Psoas muscle (tissue), 8 donors: ENCODE data around the gene DNAH1. TPM values are rescaled to one million over a fixed set of nuclear protein-coding genes. Genes with fewer than 3 reads are reported as not detected.

Experiments
- ATAC-seq, 4 donors: fragments of 200-7000 bp; cut with Tn5 transposase; one replicate each; pipeline ENCODE4 v1.9.1; 2020; ENCODE audit warnings: moderate library complexity in 3 of 4, mild to moderate bottlenecking in 2 of 4
- DNase-seq, 2 donors: peaks; one replicate each; pipeline ENCODE4 v3.0.0-alpha.2; 2020
- H3K27ac ChIP-seq: fragments of 200-600 bp; one replicate; pipeline ENCODE4 v1.8.0; 2022
- H3K27me3 ChIP-seq, 3 donors: fragments of 200-600 bp in 1 of 3; one replicate each; pipeline versions ENCODE4 v1.6.1 to v1.8.0; 2013 to 2022; ENCODE audit warnings: low read length in 2 of 3, mild to moderate bottlenecking in 2 of 3, moderate library complexity in 1 of 3; ENCODE audit not compliant: insufficient read depth in 3 of 3
- H3K36me3 ChIP-seq, 2 donors: fragments of 200-600 bp in 1 of 2; one replicate each; pipeline versions ENCODE4 v1.6.1 to v1.8.0; 2013 to 2022; ENCODE audit warnings: low read depth in 1 of 2, mild to moderate bottlenecking in 1 of 2, moderate library complexity in 1 of 2; ENCODE audit not compliant: insufficient read depth in 1 of 2
- H3K4me1 ChIP-seq: fragments of 200-600 bp; one replicate; pipeline ENCODE4 v1.8.0; 2022
- H3K4me3 ChIP-seq: fragments of 200-600 bp; one replicate; pipeline ENCODE4 v1.8.0; 2022; ENCODE audit warnings: mild to moderate bottlenecking
- H3K9me3 ChIP-seq: fragments of 200-600 bp; one replicate; pipeline ENCODE4 v1.8.0; 2022
- WGBS, 3 donors: extraction: QIAGEN DNeasy Blood & Tissue Kit; methylation state at CpG; one replicate each; pipeline versions ENCODE4 v1.1.6 to v1.1.7; 2013; 5-methylcytosine and 5-hydroxymethylcytosine counted together
- intact Hi-C, 2 donors: fragments of 100-400 bp; cut with DNase I; formaldehyde crosslinking; loops; one replicate each; pipeline versions ENCODE4 v1.11.0 to v1.14.2; 2022
- polyA plus RNA-seq, 3 donors: library from polyadenylated mRNA; stranded (reverse); fragments of 200-250 nt; gene quantifications; one replicate each; pipeline ENCODE4 v1.2.3, GENCODE V29; 2013
- total RNA-seq, 4 donors: library from RNA; stranded (reverse); fragmentation: NEBNext Ultra II Directional in 2 of 4; extraction: Animal tissue kit (Norgen Biotek cat#: 25700) in 2 of 4; gene quantifications; one replicate each; pipeline versions ENCODE4 v1.2.1 to v1.2.4, GENCODE V29; 2021 to 2023
- TF ChIP-seq, protein P1 (sequence below): fragments of 200-600 bp; IDR thresholded peaks from one replicate; pipeline ENCODE4 v1.8.0; 2022; ENCODE audit warnings: antibody characterized with exemption
- donor health status: healthy with polysubstance abuse.
- donor health status: DM: no; HTN: no; CAD: no; lungs with moderate emphysema.
- donor health status: Bipolar disorder and iron deficiency.
- donor health status: healthy.
- donor health status: DM: yes; HTN: yes; CAD: no.
- donor health status: DM: no; HTN: no; CAD: no.
- donor health status: DM: no; HTN: no; CAD: no.
- donor health status: DM: yes; HTN: yes; CAD: no.

Gene DNAH1
- total and polyA plus RNA-seq, 7 donors: 0.77 to 4.1 (median 2.4) TPM

DNA sequence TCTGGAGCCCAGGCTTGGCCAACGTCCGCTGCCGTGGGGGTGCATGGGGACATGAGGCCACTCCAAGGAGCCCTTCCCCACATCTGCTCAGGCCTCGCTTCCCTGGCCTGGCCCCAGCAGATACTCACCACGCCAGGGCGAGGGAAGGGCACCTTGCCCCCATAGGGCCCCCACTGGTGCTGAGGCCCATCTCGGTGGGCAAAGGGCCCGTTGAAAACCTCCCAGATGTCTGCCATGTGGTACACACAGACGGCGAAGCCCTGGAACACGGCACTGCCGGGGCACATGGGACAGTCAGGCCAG lies 124.1 kb downstream of the DNAH1 start:
- H3K9me3 ChIP-seq: no peaks in the 10 kb centered on the region
- ATAC-seq (no peak), DNase-seq (no peak)
- intact Hi-C loops: no loop called here
- TF ChIP-seq, protein P1, sequence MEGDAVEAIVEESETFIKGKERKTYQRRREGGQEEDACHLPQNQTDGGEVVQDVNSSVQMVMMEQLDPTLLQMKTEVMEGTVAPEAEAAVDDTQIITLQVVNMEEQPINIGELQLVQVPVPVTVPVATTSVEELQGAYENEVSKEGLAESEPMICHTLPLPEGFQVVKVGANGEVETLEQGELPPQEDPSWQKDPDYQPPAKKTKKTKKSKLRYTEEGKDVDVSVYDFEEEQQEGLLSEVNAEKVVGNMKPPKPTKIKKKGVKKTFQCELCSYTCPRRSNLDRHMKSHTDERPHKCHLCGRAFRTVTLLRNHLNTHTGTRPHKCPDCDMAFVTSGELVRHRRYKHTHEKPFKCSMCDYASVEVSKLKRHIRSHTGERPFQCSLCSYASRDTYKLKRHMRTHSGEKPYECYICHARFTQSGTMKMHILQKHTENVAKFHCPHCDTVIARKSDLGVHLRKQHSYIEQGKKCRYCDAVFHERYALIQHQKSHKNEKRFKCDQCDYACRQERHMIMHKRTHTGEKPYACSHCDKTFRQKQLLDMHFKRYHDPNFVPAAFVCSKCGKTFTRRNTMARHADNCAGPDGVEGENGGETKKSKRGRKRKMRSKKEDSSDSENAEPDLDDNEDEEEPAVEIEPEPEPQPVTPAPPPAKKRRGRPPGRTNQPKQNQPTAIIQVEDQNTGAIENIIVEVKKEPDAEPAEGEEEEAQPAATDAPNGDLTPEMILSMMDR: no peak
- H3K36me3 ChIP-seq: no peaks in the 10 kb centered on the region
- WGBS, 3 donors: 89 to 91% (median 89%) methylated on average over 12 of the region's 12 CpGs
- no peak overlapping the region for H3K4me3 ChIP-seq
- H3K27me3 ChIP-seq: no peaks in the 10 kb centered on the region
- H3K4me1 ChIP-seq: no peaks in the 10 kb centered on the region
- no peak overlapping the region for H3K27ac ChIP-seq

DNA sequence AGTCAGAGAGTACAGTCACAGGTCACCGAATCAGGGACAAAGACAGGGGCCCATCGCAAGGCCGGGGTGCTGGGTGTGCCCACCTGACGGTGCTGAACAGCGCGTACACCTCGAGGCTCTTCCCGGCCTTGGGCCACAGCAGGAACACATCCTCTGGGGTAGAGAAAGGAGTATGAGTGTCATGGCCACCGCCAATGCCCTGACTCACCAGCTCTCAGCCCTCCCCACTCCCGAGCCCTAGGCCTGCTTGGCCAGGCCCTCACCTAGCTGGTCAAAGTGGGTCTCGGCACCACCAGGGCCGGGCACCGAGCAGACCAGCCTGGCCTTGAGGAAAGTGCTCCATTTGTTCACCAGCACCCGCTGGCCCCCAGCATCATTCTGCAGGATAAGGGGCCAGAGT lies 124.6 kb downstream of the DNAH1 start:
- H3K27ac ChIP-seq: no peak overlapping the region
- intact Hi-C loops: loop anchor here in 1 of 2 donors (1.0 kb wide), 1 partner anchor 28 kb away; no protein-coding TSS in a partner anchor
- H3K9me3 ChIP-seq: no peaks in the 10 kb centered on the region
- H3K4me3 ChIP-seq: no peak overlapping the region
- H3K27me3 ChIP-seq: no peaks in the 10 kb centered on the region
- ATAC-seq (no peak), DNase-seq (no peak)
- H3K36me3 ChIP-seq: no peaks in the 10 kb centered on the region
- WGBS, 3 donors: 96 to 97% (median 96%) methylated on average over 14 of the region's 14 CpGs
- TF ChIP-seq, protein P1: no peak
- no peaks in the 10 kb centered on the region for H3K4me1 ChIP-seq

DNA sequence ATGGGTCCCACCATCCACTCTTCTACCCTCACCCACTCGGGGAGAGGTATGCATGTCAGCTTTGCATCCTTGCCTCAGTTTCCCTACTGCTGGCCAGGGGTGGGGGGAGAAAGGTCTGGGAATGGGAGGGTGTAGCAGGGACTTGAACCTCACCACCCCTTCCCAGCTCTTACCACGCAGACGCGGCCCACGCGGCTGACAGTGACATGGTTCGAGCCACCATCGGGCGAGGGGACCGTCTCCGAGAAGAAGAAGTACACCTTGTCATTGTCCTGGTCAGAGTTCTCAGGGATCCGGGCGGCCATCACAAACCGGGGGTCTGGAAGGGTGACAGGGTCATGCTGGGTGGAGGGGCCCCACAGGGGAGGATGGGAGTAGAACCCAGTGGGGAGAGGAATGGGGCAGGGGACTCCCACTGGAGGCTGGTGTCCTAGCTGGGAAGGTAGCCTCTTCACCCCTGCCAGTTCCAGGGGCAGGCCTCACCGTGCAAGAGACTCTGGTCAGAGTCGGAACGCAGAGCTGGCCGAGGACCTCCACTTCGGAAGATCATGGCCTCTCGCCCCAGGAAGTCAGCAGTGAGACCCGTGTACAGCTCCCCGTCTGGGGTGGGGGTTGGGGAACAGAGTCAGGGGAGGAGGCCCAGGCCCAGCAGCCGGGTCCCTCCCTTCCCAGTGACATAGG lies 125.1 kb downstream of the DNAH1 start:
- TF ChIP-seq, protein P1: no peak
- WGBS, 3 donors: 91 to 95% (median 92%) methylated on average over 23 of the region's 23 CpGs
- H3K27ac ChIP-seq: no peak overlapping the region
- H3K27me3 ChIP-seq: no peaks in the 10 kb centered on the region
- ATAC-seq (no peak), DNase-seq (no peak)
- no peaks in the 10 kb centered on the region for H3K9me3 ChIP-seq
- no peak overlapping the region for H3K4me3 ChIP-seq
- H3K4me1 ChIP-seq: no peaks in the 10 kb centered on the region
- intact Hi-C loops: loop anchor here in 1 of 2 donors (1.0 kb wide), 1 partner anchor 29 kb away; no protein-coding TSS in a partner anchor
- H3K36me3 ChIP-seq: no peaks in the 10 kb centered on the region

DNA sequence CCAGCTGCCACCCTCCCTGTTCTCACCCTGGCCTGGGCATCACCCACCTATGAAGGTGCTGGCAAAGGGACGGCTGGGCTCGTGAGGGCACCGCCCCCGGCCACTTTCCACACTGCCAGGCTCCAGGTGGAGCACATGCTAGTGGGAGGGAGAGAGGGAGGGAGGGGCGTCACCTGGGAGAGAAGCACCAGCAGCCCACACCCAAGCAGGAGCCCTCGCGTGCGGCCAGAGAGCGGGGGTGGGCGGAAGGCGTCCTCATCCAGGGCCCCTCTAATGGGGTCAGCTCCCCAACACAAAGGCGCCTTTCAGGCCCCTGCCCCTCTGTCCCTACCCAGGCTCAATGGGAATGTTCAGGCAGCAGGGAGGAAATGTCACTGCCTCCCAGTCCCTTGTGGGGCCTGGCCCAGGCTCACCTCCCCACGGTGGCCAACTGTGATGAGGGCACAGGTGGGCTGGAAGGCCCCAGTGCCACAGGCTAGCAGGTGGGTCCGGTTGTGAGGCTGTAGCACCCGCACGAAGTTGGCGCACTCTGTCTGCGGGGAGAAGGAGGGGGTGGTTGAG lies 125.7 kb downstream of the DNAH1 start:
- intact Hi-C loops: loop anchor here in 1 of 2 donors (1.0 kb wide), 1 partner anchor 30 kb away; no protein-coding TSS in a partner anchor
- TF ChIP-seq, protein P1: no peak
- H3K4me1 ChIP-seq: peaks cover 4% of the 10 kb centered on the region
- no peak for ATAC-seq
- WGBS, 3 donors: 88 to 97% (median 90%) methylated on average over 13 to 18 of the region's 18 CpGs
- no peaks in the 10 kb centered on the region for H3K9me3 ChIP-seq
- H3K4me3 ChIP-seq: no peak overlapping the region
- no peaks in the 10 kb centered on the region for H3K36me3 ChIP-seq
- H3K27ac ChIP-seq: no peak overlapping the region
- no peaks in the 10 kb centered on the region for H3K27me3 ChIP-seq
- no peak for DNase-seq
